Measurements from ENCODE around the gene CCDC51. TPM values are rescaled to one million over a fixed set of nuclear protein-coding genes. Genes with fewer than 3 reads are reported as not detected.
A peak's percentile ranks its signal among the peaks of the same experiment; 100 is the strongest.

CCDC51 gene
- total and polyA plus RNA-seq, 9 of the 15 experiments (the other 6 are each of a cell fraction or from before 2014, with no cell fraction given) = 6.5 to 18.6 (median 15.7) TPM

- TF ChIP-seq, protein P1, sequence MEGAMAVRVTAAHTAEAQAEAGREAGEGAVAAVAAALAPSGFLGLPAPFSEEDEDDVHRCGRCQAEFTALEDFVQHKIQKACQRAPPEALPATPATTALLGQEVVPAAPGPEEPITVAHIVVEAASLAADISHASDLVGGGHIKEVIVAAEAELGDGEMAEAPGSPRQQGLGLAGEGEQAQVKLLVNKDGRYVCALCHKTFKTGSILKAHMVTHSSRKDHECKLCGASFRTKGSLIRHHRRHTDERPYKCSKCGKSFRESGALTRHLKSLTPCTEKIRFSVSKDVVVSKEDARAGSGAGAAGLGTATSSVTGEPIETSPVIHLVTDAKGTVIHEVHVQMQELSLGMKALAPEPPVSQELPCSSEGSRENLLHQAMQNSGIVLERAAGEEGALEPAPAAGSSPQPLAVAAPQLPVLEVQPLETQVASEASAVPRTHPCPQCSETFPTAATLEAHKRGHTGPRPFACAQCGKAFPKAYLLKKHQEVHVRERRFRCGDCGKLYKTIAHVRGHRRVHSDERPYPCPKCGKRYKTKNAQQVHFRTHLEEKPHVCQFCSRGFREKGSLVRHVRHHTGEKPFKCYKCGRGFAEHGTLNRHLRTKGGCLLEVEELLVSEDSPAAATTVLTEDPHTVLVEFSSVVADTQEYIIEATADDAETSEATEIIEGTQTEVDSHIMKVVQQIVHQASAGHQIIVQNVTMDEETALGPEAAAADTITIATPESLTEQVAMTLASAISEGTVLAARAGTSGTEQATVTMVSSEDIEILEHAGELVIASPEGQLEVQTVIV (CRISPR knock-in tag; IDR thresholded peaks at IDR 0.05; ENCODE audit: borderline replicate concordance) = no peak
- TF ChIP-seq ASH1L (IDR thresholded peaks at IDR 0.05; ENCODE audit: borderline replicate concordance, low read depth, partially characterized antibody) (no peak), ZFP30 (CRISPR knock-in tag; IDR thresholded peaks at IDR 0.05; ENCODE audit: borderline replicate concordance) (no peak), BHLHE40 (IDR thresholded peaks at IDR 0.05; ENCODE audit: low read length) (no peak), PTRF (tag; IDR thresholded peaks at IDR 0.05) (no peak), ZNF561 (CRISPR knock-in tag; conservative IDR thresholded peaks at IDR 0.05) (no peak), ZNF311 (CRISPR knock-in tag; IDR thresholded peaks at IDR 0.05) (no peak), ZNF398 (CRISPR knock-in tag; IDR thresholded peaks at IDR 0.05) (no peak), HNRNPK (IDR thresholded peaks at IDR 0.05; ENCODE audit: low read depth, low read length, poor library complexity, severe bottlenecking) (no peak), LEF1 (IDR thresholded peaks at IDR 0.05) (no peak), PTBP1 (IDR thresholded peaks at IDR 0.05; ENCODE audit: low read depth, low read length) (no peak), PCBP2 (IDR thresholded peaks at IDR 0.05; ENCODE audit: low read depth, low read length, poor library complexity, severe bottlenecking) (no peak), ZBED1 (IDR thresholded peaks at IDR 0.05) (no peak), NFYB (IDR thresholded peaks at IDR 0.05; ENCODE audit: extremely low read depth, insufficient read length) (no peak), SRSF9 (IDR thresholded peaks at IDR 0.05; ENCODE audit: borderline replicate concordance, low read depth, low read length) (no peak), TFE3 (CRISPR knock-in tag; IDR thresholded peaks at IDR 0.05) (no peak), ZNF584 (CRISPR knock-in tag; IDR thresholded peaks at IDR 0.05; ENCODE audit: low read depth) (no peak), RB1 (IDR thresholded peaks at IDR 0.05; ENCODE audit: low read depth) (no peak)
- TF ChIP-seq, protein P2, sequence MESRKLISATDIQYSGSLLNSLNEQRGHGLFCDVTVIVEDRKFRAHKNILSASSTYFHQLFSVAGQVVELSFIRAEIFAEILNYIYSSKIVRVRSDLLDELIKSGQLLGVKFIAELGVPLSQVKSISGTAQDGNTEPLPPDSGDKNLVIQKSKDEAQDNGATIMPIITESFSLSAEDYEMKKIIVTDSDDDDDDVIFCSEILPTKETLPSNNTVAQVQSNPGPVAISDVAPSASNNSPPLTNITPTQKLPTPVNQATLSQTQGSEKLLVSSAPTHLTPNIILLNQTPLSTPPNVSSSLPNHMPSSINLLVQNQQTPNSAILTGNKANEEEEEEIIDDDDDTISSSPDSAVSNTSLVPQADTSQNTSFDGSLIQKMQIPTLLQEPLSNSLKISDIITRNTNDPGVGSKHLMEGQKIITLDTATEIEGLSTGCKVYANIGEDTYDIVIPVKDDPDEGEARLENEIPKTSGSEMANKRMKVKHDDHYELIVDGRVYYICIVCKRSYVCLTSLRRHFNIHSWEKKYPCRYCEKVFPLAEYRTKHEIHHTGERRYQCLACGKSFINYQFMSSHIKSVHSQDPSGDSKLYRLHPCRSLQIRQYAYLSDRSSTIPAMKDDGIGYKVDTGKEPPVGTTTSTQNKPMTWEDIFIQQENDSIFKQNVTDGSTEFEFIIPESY (CRISPR knock-in tag; IDR thresholded peaks at IDR 0.05) = peak; percentile 53; the same call in 1 of the 2 replicates
These were observed 4.0 kb downstream of the CCDC51 start (continued) for GRCh38 chr3:48435774-48436476.

Data from K562 (cell line).